GM12873 (cell line): Measurements from ENCODE around the gene SELENBP1.

Experiments used
- CTCF ChIP-seq: IDR thresholded peaks from 2 replicates; pipeline ENCODE4 v1.5.1; 2012; ENCODE audit warnings: low read depth, mild to moderate bottlenecking, moderate library complexity, low read length, control low read depth; ENCODE audit not compliant: insufficient read depth; ENCODE audit errors: missing control alignments

Gene SELENBP1

GRCh38 chr1:151346082-151346768 lies 26.3 kb downstream of the SELENBP1 start:
- no peak for TF ChIP-seq CTCF

GRCh38 chr1:151344291-151344690 lies 28.2 kb downstream of the SELENBP1 start:
- TF ChIP-seq CTCF, result no peak

- TF ChIP-seq CTCF, result no peak
These were observed 28.9 kb downstream of the SELENBP1 start for GRCh38 chr1:151343587-151343986.

- no peak for TF ChIP-seq CTCF
These were observed 29.9 kb downstream of the SELENBP1 start for GRCh38 chr1:151342569-151342968.

GRCh38 chr1:151342021-151342420 lies 30.5 kb downstream of the SELENBP1 start:
- no peak for TF ChIP-seq CTCF

GRCh38 chr1:151340870-151341754 lies 31.4 kb downstream of the SELENBP1 start:
- peak; percentile 66 for TF ChIP-seq CTCF

- TF ChIP-seq CTCF, result no peak
These were observed 35.9 kb downstream of the SELENBP1 start for GRCh38 chr1:151336556-151336955.
